Activated naive CD8-positive, alpha-beta T cell treated with anti-CD3 and anti-CD28 coated beads for 36 hours (primary cell): Measurements from ENCODE around the gene TBC1D19. TPM values are rescaled to one million over a fixed set of nuclear protein-coding genes. Genes with fewer than 3 reads are reported as not detected.
A peak's percentile ranks its signal among the peaks of the same experiment; 100 is the strongest.

ENCODE experiments used
- DNase-seq: peaks from one replicate; pipeline ENCODE4 v3.0.0; 2021
- H3K27ac Mint-ChIP-seq: one replicate; pipeline ENCODE4 v1.8.0; 2022; ENCODE audit warnings: mild to moderate bottlenecking, moderate library complexity, mixed read lengths
- H3K27me3 Mint-ChIP-seq: one replicate; pipeline ENCODE4 v1.8.0; 2022; ENCODE audit warnings: mild to moderate bottlenecking, mixed read lengths
- H3K36me3 Mint-ChIP-seq: one replicate; pipeline ENCODE4 v1.8.0; 2021; ENCODE audit warnings: mild to moderate bottlenecking, mixed read lengths
- H3K4me1 Mint-ChIP-seq: one replicate; pipeline ENCODE4 v1.8.0; 2021; ENCODE audit warnings: mixed read lengths
- H3K4me3 Mint-ChIP-seq: one replicate; pipeline ENCODE4 v1.8.0; 2022; ENCODE audit warnings: mild to moderate bottlenecking, moderate library complexity, mixed read lengths
- H3K9me3 Mint-ChIP-seq: one replicate; pipeline ENCODE4 v1.8.0; 2022; ENCODE audit warnings: mixed read lengths
- total RNA-seq, 2 experiments: library from RNA; stranded (reverse); gene quantifications; one replicate each; pipeline ENCODE4 v1.2.3, GENCODE V29; 2021

The TBC1D19 gene
- total RNA-seq, 2 experiments from 2014 or later, result 3.1 to 4.2 TPM

GRCh38 chr4:26724534-26724933, 140.7 kb downstream of the TBC1D19 start:
- DNase-seq, result no peak
- Mint-ChIP-seq H3K4me1 (peaks cover 13% of the 10 kb centered on the region), H3K36me3 (peaks cover 7% of the 10 kb centered on the region), H3K27me3 (no peaks in the 10 kb centered on the region), H3K27ac (no peak overlapping the region), H3K9me3 (no peaks in the 10 kb centered on the region), H3K4me3 (no peak overlapping the region)

- Mint-ChIP-seq H3K4me1 (peaks cover 20% of the 10 kb centered on the region), H3K36me3 (peaks cover 10% of the 10 kb centered on the region), H3K4me3 (no peak overlapping the region), H3K27ac (no peak overlapping the region), H3K27me3 (no peaks in the 10 kb centered on the region), H3K9me3 (no peaks in the 10 kb centered on the region)
- no peak for DNase-seq
Observed at GRCh38 chr4:26726655-26727387, 142.9 kb downstream of the TBC1D19 start.

GRCh38 chr4:26727844-26728243, 144.0 kb downstream of the TBC1D19 start:
- H3K4me3 Mint-ChIP-seq, result no peak overlapping the region
- no peak for DNase-seq
- H3K27me3 Mint-ChIP-seq, result no peaks in the 10 kb centered on the region
- H3K36me3 Mint-ChIP-seq, result peaks cover 10% of the 10 kb centered on the region
- peaks cover 20% of the 10 kb centered on the region for H3K4me1 Mint-ChIP-seq
- H3K27ac Mint-ChIP-seq, result no peak overlapping the region
- no peaks in the 10 kb centered on the region for H3K9me3 Mint-ChIP-seq

- H3K9me3 Mint-ChIP-seq, result no peaks in the 10 kb centered on the region
- no peak overlapping the region for H3K27ac Mint-ChIP-seq
- H3K36me3 Mint-ChIP-seq, result peaks cover 10% of the 10 kb centered on the region
- no peak overlapping the region for H3K4me3 Mint-ChIP-seq
- no peak for DNase-seq
- no peaks in the 10 kb centered on the region for H3K27me3 Mint-ChIP-seq
- H3K4me1 Mint-ChIP-seq, result peaks cover 12% of the 10 kb centered on the region
Observed at GRCh38 chr4:26729027-26729426, 145.1 kb downstream of the TBC1D19 start.

GRCh38 chr4:26729547-26729946, 145.7 kb downstream of the TBC1D19 start:
- Mint-ChIP-seq H3K4me3 (no peak overlapping the region), H3K27me3 (no peaks in the 10 kb centered on the region), H3K36me3 (peaks cover 10% of the 10 kb centered on the region), H3K9me3 (no peaks in the 10 kb centered on the region), H3K27ac (no peak overlapping the region), H3K4me1 (peaks cover 10% of the 10 kb centered on the region)
- no peak for DNase-seq

GRCh38 chr4:26731351-26732035, 147.6 kb downstream of the TBC1D19 start:
- no peak for DNase-seq
- Mint-ChIP-seq H3K9me3 (no peaks in the 10 kb centered on the region), H3K4me3 (no peak overlapping the region), H3K27ac (peak overlapping the region; percentile 20), H3K27me3 (no peaks in the 10 kb centered on the region), H3K4me1 (peaks cover 7% of the 10 kb centered on the region), H3K36me3 (peaks cover 5% of the 10 kb centered on the region)

GRCh38 chr4:26732356-26732755, 148.5 kb downstream of the TBC1D19 start:
- Mint-ChIP-seq H3K27me3 (no peaks in the 10 kb centered on the region), H3K4me3 (no peak overlapping the region), H3K27ac (no peak overlapping the region), H3K36me3 (peaks cover 5% of the 10 kb centered on the region), H3K9me3 (no peaks in the 10 kb centered on the region), H3K4me1 (peaks cover 7% of the 10 kb centered on the region)
- DNase-seq, result no peak

GRCh38 chr4:26736621-26737020, 152.7 kb downstream of the TBC1D19 start:
- Mint-ChIP-seq H3K4me1 (peaks cover 2% of the 10 kb centered on the region), H3K36me3 (peaks cover 4% of the 10 kb centered on the region)

GRCh38 chr4:26737385-26737784, 153.5 kb downstream of the TBC1D19 start:
- H3K36me3 Mint-ChIP-seq, result peaks cover 4% of the 10 kb centered on the region
- no peak overlapping the region for H3K4me3 Mint-ChIP-seq
- H3K27me3 Mint-ChIP-seq, result no peaks in the 10 kb centered on the region
- H3K9me3 Mint-ChIP-seq, result no peaks in the 10 kb centered on the region
- no peak for DNase-seq
- no peak overlapping the region for H3K27ac Mint-ChIP-seq
- no peaks in the 10 kb centered on the region for H3K4me1 Mint-ChIP-seq

More at GRCh38 chr4:26736621-26737020, 152.7 kb downstream of the TBC1D19 start:
- Mint-ChIP-seq H3K4me3 (no peak overlapping the region), H3K27ac (no peak overlapping the region), H3K27me3 (no peaks in the 10 kb centered on the region), H3K9me3 (no peaks in the 10 kb centered on the region)
- no peak for DNase-seq

- Mint-ChIP-seq H3K27ac (no peak overlapping the region), H3K27me3 (no peaks in the 10 kb centered on the region), H3K4me1 (peaks cover 3% of the 10 kb centered on the region), H3K4me3 (no peak overlapping the region), H3K9me3 (peaks cover 2% of the 10 kb centered on the region), H3K36me3 (peaks cover 16% of the 10 kb centered on the region)
- DNase-seq, result no peak
Observed at GRCh38 chr4:26741491-26741871, 157.6 kb downstream of the TBC1D19 start.

GRCh38 chr4:26746802-26747213, 162.9 kb downstream of the TBC1D19 start:
- H3K27ac Mint-ChIP-seq, result no peak overlapping the region
- H3K36me3 Mint-ChIP-seq, result peaks cover 21% of the 10 kb centered on the region
- DNase-seq, result peak; percentile 45
- no peaks in the 10 kb centered on the region for H3K27me3 Mint-ChIP-seq
- peaks cover 2% of the 10 kb centered on the region for H3K9me3 Mint-ChIP-seq
- H3K4me3 Mint-ChIP-seq, result peak overlapping the region; percentile 7
- H3K4me1 Mint-ChIP-seq, result peaks cover 12% of the 10 kb centered on the region

- H3K36me3 Mint-ChIP-seq, result peaks cover 18% of the 10 kb centered on the region
- no peak overlapping the region for H3K4me3 Mint-ChIP-seq
- H3K27me3 Mint-ChIP-seq, result no peaks in the 10 kb centered on the region
- H3K9me3 Mint-ChIP-seq, result no peaks in the 10 kb centered on the region
- no peak overlapping the region for H3K27ac Mint-ChIP-seq
- peaks cover 14% of the 10 kb centered on the region for H3K4me1 Mint-ChIP-seq
- no peak for DNase-seq
Observed at GRCh38 chr4:26748811-26749210, 164.9 kb downstream of the TBC1D19 start.

- no peak overlapping the region for H3K4me3 Mint-ChIP-seq
- H3K9me3 Mint-ChIP-seq, result no peaks in the 10 kb centered on the region
- no peak for DNase-seq
- peaks cover 16% of the 10 kb centered on the region for H3K36me3 Mint-ChIP-seq
- no peaks in the 10 kb centered on the region for H3K27me3 Mint-ChIP-seq
- no peak overlapping the region for H3K27ac Mint-ChIP-seq
- H3K4me1 Mint-ChIP-seq, result peaks cover 14% of the 10 kb centered on the region
Observed at GRCh38 chr4:26749867-26750266, 166.0 kb downstream of the TBC1D19 start.

- Mint-ChIP-seq H3K36me3 (peaks cover 16% of the 10 kb centered on the region), H3K4me3 (no peak overlapping the region), H3K9me3 (no peaks in the 10 kb centered on the region), H3K4me1 (peaks cover 14% of the 10 kb centered on the region), H3K27ac (no peak overlapping the region), H3K27me3 (no peaks in the 10 kb centered on the region)
- DNase-seq, result no peak
Observed at GRCh38 chr4:26751004-26751403, 167.1 kb downstream of the TBC1D19 start.

GRCh38 chr4:26751838-26752237, 168.0 kb downstream of the TBC1D19 start:
- Mint-ChIP-seq H3K27ac (no peak overlapping the region), H3K9me3 (no peaks in the 10 kb centered on the region), H3K4me1 (peaks cover 8% of the 10 kb centered on the region), H3K4me3 (no peak overlapping the region), H3K27me3 (no peaks in the 10 kb centered on the region), H3K36me3 (peaks cover 11% of the 10 kb centered on the region)
- DNase-seq, result no peak

GRCh38 chr4:26753187-26753586, 169.3 kb downstream of the TBC1D19 start:
- no peak overlapping the region for H3K27ac Mint-ChIP-seq
- H3K4me3 Mint-ChIP-seq, result no peak overlapping the region
- peaks cover 13% of the 10 kb centered on the region for H3K36me3 Mint-ChIP-seq
- H3K4me1 Mint-ChIP-seq, result peaks cover 5% of the 10 kb centered on the region
- no peak for DNase-seq
- H3K9me3 Mint-ChIP-seq, result no peaks in the 10 kb centered on the region
- no peaks in the 10 kb centered on the region for H3K27me3 Mint-ChIP-seq
